HEK293 (cell line): ENCODE results near the gene HGFAC.

Experiments
- SALL2 ChIP-seq: fragments of 450-650 bp; formaldehyde crosslinking; IDR thresholded peaks from 2 replicates; pipeline ENCODE4 v1.5.0; 2017; ENCODE audit warnings: missing biosample characterization, mild to moderate bottlenecking, missing genetic modification characterization, borderline replicate concordance
- ZNF140 ChIP-seq: fragments of 450-650 bp; formaldehyde crosslinking; IDR thresholded peaks from 2 replicates; pipeline ENCODE4 v1.5.1; 2016; ENCODE audit warnings: missing biosample characterization, missing genetic modification characterization
- ZNF274 ChIP-seq, 2 experiments: fragments of 200-500 bp in 1 of 2; fragments of 450-650 bp in 1 of 2; sonication (Bioruptor generic) in 1 of 2; formaldehyde crosslinking in 1 of 2; IDR thresholded peaks; 2 replicates each; pipeline versions ENCODE4 v1.5.1 to v1.6.1; 2014 to 2016; ENCODE audit warnings: borderline replicate concordance in 1 of 2, inconsistent platforms in 1 of 2, low read length in 1 of 2, missing biosample characterization in 1 of 2, missing genetic modification characterization in 1 of 2
- ZNF280C ChIP-seq: fragments of 450-650 bp; formaldehyde crosslinking; IDR thresholded peaks from 2 replicates; pipeline ENCODE4 v1.5.1; 2016; ENCODE audit warnings: missing biosample characterization, missing genetic modification characterization
- ZNF311 ChIP-seq: fragments of 450-650 bp; formaldehyde crosslinking; IDR thresholded peaks from 2 replicates; pipeline ENCODE4 v1.5.1; 2017; ENCODE audit warnings: missing biosample characterization, missing genetic modification characterization, borderline replicate concordance
- ZNF341 ChIP-seq: fragments of 450-650 bp; formaldehyde crosslinking; IDR thresholded peaks from 2 replicates; pipeline ENCODE4; 2016; ENCODE audit warnings: low read depth, missing biosample characterization, missing genetic modification characterization
- ZNF518A ChIP-seq: fragments of 450-650 bp; formaldehyde crosslinking; conservative IDR thresholded peaks from 2 replicates; pipeline ENCODE4 v1.5.1; 2016; ENCODE audit warnings: low read depth, missing biosample characterization, missing genetic modification characterization
- TF ChIP-seq, protein P1 (sequence below): fragments of 450-650 bp; formaldehyde crosslinking; IDR thresholded peaks from 2 replicates; pipeline ENCODE4 v1.5.1; 2017; ENCODE audit warnings: missing biosample characterization, missing genetic modification characterization

DNA sequence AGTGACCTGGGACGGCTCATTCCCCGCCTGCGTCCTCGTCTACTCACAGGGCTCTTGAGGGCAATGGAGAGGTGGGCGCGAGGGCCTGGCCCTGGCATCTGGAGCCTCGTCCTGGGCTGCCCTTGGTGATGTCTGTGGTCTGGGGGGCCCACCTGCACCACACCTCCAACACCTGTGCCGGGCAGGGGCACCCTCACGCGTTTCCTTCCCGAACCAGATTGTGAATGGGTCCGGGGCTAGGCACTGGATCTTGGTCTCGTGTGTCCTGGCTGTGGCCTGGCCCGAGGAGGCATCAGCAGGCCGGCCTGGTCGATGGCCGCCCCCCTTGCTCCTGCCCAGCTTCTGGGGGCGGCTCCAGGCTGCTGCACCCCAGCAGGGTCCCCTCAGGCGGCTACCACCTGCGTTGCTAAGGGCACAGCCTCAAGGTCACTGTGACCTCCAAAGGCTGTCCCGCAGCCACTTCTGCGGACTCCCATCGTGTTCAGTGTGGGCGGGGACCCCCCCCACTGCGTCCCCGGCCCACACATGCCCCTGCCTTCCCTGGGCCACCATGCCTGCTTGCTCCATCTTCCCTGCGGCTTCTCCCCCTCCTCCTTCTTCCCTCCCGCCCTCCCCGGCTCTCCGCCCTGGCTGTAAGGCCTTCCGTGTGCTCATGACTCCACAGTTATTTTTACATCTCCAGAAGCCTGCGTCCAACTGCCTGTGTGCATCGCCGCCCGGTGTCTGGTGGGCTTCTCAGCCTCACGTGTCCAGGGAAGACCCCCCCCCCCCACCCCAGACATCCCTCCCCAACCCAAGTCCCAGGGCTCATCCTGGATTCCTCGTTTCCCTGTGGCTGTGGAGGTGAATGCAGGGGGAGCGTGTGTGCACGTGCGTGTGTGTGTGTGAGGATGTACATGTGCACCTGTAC lies 25.2 kb downstream of the HGFAC start:
- TF ChIP-seq, protein P1, sequence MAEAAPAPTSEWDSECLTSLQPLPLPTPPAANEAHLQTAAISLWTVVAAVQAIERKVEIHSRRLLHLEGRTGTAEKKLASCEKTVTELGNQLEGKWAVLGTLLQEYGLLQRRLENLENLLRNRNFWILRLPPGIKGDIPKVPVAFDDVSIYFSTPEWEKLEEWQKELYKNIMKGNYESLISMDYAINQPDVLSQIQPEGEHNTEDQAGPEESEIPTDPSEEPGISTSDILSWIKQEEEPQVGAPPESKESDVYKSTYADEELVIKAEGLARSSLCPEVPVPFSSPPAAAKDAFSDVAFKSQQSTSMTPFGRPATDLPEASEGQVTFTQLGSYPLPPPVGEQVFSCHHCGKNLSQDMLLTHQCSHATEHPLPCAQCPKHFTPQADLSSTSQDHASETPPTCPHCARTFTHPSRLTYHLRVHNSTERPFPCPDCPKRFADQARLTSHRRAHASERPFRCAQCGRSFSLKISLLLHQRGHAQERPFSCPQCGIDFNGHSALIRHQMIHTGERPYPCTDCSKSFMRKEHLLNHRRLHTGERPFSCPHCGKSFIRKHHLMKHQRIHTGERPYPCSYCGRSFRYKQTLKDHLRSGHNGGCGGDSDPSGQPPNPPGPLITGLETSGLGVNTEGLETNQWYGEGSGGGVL (tag by site-specific recombination), result no peak
- TF ChIP-seq ZNF280C (tag by site-specific recombination) (no peak), SALL2 (tag by site-specific recombination) (no peak), ZNF311 (tag by site-specific recombination) (no peak), ZNF341 (tag by site-specific recombination) (no peak), ZNF140 (no peak), ZNF274 (IDR thresholded peaks at IDR 0.05; ENCODE audit: low read length) (no peak), ZNF274 (tag by site-specific recombination; IDR thresholded peaks at IDR 0.05; ENCODE audit: borderline replicate concordance) (no peak), ZNF518A (no peak)
